ENCODE results near the gene FOXK2.

The FOXK2 gene

DNA sequence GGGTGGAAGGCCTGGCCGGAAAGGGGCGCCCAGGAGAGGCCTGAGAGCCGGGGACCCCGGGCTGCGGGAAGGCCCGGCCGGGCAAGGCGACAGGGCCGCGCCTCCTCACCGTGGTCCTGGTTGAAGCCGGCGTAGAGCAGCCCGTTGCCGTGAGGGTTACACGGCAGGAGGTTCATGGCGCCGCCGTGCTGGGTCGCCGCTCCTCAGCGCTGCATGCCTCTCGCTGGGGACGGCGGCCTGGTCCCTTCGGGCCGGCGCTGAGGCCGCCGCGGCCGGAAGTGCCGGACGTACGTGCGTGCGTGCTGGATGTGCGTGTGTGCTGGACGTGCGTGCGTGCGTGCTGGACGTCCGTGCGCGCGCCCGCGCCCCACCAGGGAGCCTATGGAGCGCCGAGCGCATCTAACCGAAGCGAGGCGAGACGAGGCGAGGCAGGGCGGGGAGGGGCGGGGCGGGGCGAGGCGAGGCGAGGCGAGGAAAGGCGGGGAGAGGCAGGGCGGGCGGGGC lies 128.7 kb downstream of the FOXK2 start, which contains the start of gene WDR45B:
Gene WDR45B (minus strand): TSS at position 280 of the 504 bp plus-strand sequence. CDS start 104 bp downstream, at position 176.
- DNase-seq, result peak; percentile 91

DNA sequence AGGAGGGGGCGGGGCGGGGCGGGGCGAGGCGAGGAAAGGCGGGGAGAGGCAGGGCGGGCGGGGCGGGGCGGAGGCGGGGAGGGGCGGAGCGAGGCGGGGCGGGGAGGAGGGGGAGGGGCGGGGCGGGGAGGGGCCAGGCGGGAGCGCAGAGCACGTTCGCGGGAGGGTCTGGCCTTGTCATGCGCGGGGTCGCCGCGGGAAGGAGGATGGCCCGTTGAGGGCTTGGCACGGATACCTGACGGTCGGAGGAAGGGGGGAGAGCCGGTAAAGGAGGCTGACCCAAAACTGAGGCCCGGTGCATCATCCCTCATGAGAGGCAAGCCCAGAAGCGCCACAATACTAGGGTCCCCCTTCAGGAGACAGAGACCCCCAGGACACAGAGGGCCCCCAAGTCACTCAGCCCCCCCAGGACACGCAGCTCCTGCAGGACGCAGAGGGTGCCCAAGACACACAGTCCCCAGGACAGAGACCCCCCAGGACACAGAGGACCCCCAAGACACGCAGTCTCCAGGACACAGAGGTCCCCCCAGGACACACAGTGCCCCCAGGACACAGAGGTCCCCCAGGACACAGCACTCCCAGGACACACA lies 129.3 kb downstream of the FOXK2 start:
- DNase-seq, result no peak

DNA sequence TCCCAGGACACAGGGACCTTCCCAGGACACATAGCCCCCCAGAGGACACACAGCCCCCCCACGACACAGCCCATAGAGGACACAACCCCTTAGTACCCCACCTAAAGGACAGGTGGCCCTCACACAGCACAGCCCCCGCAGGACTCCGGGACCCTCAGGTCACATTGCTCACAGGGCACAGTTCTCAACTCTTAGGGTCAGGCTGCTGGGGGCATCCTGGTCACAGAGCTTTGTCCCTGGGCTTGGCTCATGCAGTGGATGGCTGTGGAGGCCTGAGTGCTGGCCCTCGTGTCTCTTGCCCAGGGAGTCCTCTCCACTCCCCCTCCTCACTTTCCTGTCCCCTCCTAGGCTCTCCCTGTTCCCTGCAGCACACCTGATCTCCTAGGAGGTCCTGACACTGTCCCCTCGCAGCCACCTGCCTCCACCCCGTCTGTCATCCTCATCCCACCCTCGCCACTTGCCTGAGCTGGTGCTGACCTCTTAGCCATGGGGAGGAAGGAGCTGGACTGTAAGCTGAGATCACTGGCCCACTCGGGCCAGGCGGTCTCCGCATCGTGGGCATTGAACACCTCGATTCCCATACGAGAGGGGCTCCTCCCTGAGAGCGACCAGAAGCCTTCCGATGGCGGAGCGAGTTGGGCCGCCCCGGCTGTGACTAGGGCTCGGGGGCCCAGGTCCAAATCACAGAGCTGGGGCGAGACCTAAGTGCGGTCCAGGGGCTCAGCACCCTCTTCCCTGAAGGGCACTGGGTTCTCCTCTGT lies 130.1 kb downstream of the FOXK2 start:
- no peak for DNase-seq

DNA sequence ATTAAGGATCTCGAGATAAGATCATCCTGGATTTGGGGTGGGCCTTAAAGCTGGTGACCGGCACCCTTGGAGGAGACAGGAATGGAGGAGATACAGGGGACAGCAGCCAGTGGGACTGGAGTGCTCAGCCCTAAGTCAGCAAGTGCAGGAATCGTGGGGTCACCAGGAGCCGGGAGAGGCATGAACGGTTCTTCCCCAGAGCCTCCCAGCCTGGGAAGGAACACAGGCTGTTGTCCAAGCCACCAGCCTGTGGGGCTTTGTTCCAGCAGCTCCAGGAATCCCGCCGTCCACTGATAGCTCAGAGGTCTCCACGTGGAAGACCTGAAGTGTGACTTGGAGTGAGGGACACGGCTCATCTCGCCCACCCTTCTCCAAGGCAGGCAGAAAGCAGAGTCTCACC lies 131.2 kb downstream of the FOXK2 start:
- no peak for DNase-seq

DNA sequence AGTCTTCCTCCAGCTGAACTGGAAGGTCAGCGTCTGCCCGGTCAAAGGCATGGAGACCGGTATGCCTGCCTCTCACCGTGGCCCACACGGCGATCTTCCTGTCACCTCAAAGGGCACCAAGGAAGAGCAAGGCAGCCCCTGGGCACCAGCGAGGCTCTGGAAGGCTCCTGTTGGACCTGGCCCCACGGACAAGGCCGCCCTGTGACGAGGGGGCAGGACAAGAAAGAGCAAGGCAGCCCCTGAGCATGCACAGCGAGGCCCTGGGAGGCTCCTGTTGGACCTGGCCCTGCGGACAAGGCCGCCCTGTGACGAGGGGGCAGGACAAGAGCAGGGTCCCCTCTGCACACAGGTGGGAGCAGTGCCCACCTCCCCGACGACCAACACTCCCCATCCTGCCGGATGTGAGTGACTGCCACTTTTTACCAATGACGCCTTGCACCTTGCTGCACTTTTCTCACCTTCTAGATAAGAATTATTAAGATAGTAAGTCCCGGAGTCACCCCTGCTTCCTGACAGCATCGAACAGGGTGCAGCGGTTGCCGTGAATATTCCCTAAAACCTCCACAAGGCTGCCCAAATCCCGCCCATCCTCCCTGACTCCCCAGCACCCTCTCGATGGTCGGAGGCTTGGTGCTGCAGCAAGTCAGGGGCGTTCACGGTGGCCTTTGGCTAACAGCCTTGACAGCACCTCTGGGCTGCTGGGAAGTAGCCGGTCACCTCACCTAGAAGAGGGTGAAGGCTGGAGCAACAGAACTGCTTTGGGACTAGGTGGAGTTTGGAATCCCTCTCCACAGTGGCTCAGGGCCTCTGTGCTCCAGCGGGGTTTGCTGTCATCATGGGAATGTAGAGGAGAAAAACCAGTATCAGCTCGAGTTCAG lies 134.4 kb downstream of the FOXK2 start:
- no peak for DNase-seq
